Left cardiac atrium (tissue), 4 donors: Measurements from ENCODE around the gene SYNE3. TPM values are rescaled to one million over a fixed set of nuclear protein-coding genes. Genes with fewer than 3 reads are reported as not detected.

Experiments
- ATAC-seq, 2 donors: fragments of 200-7000 bp; cut with Tn5 transposase; one replicate each; pipeline ENCODE4 v1.9.1; 2020; ENCODE audit warnings: mild to moderate bottlenecking in 2 of 2, moderate library complexity in 2 of 2
- DNase-seq: peaks from one replicate; pipeline ENCODE4 v3.0.0-alpha.2; 2020
- intact Hi-C, 2 donors: fragments of 100-400 bp; cut with DNase I; formaldehyde crosslinking; loops; one replicate each; pipeline versions ENCODE4 v1.14.1 to v1.15.1; 2022 to 2023
- total RNA-seq, 2 donors: library from RNA; stranded (reverse); fragmentation: NEBNext Ultra II Directional; extraction: Animal tissue kit (Norgen Biotek cat#: 25700); gene quantifications; one replicate each; pipeline ENCODE4 v1.2.1, GENCODE V29; 2021
- donor health status: DM: no; HTN: yes; CAD: no.
- donor health status: DM: no; HTN: yes; CAD: no; lungs with severe emphysema.
- donor health status: DM: yes; HTN: yes; CAD: no.
- donor health status: Dilated cardiomyopathy.

The SYNE3 gene
- total RNA-seq, 2 donors from 2014 or later = 24.6 to 34.3 TPM

GRCh38 chr14:95527387-95528002, 11.0 kb upstream of the SYNE3 start:
- DNase-seq = peak; percentile 71
- peak; percentile 67 to 72 for ATAC-seq
- intact Hi-C loops = loop anchor here (1.0 to 5.0 kb wide), 2 partner anchors 85 kb away; no protein-coding TSS in a partner anchor

- ATAC-seq (peak; percentile 28 to 60), DNase-seq (peak; percentile 51)
These were observed 10.3 kb upstream of the SYNE3 start for GRCh38 chr14:95526483-95527386.

GRCh38 chr14:95525999-95526398, 9.5 kb upstream of the SYNE3 start:
- peak in 1 of 2 donors; percentile 36 for ATAC-seq
- intact Hi-C loops = loop anchor here in 1 of 2 donors (5.0 kb wide), 1 partner anchor 84 kb away; no protein-coding TSS in a partner anchor
- no peak for DNase-seq

More at GRCh38 chr14:95526483-95527386, 10.3 kb upstream of the SYNE3 start:
- intact Hi-C loops = loop anchor here (1.0 to 5.0 kb wide), 2 partner anchors 84 kb away; no protein-coding TSS in a partner anchor

- ATAC-seq (no peak), DNase-seq (no peak)
- intact Hi-C loops = loop anchor here in 1 of 2 donors (5.0 kb wide), 1 partner anchor 83 kb away; no protein-coding TSS in a partner anchor
These were observed 8.5 kb upstream of the SYNE3 start for GRCh38 chr14:95524706-95525512.

GRCh38 chr14:95523815-95524448, 7.5 kb upstream of the SYNE3 start:
- no peak for DNase-seq
- intact Hi-C loops = no loop called here
- peak in 1 of 2 donors; percentile 9 for ATAC-seq

GRCh38 chr14:95523051-95523814, 6.8 kb upstream of the SYNE3 start:
- ATAC-seq (no peak), DNase-seq (no peak)
- intact Hi-C loops = no loop called here

GRCh38 chr14:95522556-95522955, 6.1 kb upstream of the SYNE3 start:
- intact Hi-C loops = no loop called here
- DNase-seq = no peak
- ATAC-seq = no peak

GRCh38 chr14:95522116-95522515, 5.7 kb upstream of the SYNE3 start:
- ATAC-seq (no peak), DNase-seq (no peak)
- intact Hi-C loops = no loop called here

GRCh38 chr14:95521001-95521400, 4.6 kb upstream of the SYNE3 start:
- DNase-seq (no peak), ATAC-seq (no peak)
- intact Hi-C loops = no loop called here

GRCh38 chr14:95520346-95520745, 3.9 kb upstream of the SYNE3 start:
- no peak for ATAC-seq
- intact Hi-C loops = no loop called here

GRCh38 chr14:95519699-95520098, 3.2 kb upstream of the SYNE3 start:
- intact Hi-C loops = loop anchor here in 1 of 2 donors (5.0 kb wide), 1 partner anchor 37 kb away; no protein-coding TSS in a partner anchor
- DNase-seq (peak; percentile 87), ATAC-seq (peak in 1 of 2 donors; percentile 18)

More at GRCh38 chr14:95520346-95520745, 3.9 kb upstream of the SYNE3 start:
- no peak for DNase-seq

- ATAC-seq (peak in 1 of 2 donors; percentile 4), DNase-seq (no peak)
- intact Hi-C loops = loop anchor here in 1 of 2 donors (5.0 kb wide), 1 partner anchor 36 kb away; no protein-coding TSS in a partner anchor
These were observed 1.7 kb upstream of the SYNE3 start for GRCh38 chr14:95518045-95518751.

- ATAC-seq = peak; percentile 78 to 79
- intact Hi-C loops = loop anchor here in 1 of 2 donors (5.0 kb wide), 1 partner anchor 34 kb away; no protein-coding TSS in a partner anchor
- DNase-seq = peak; percentile 79
These were observed 576 bp downstream of the SYNE3 start for GRCh38 chr14:95515596-95516552.

- ATAC-seq (peak; percentile 7 to 41), DNase-seq (peak; percentile 68)
- intact Hi-C loops = loop anchor here in 1 of 2 donors (5.0 kb wide), 1 partner anchor 33 kb away; no protein-coding TSS in a partner anchor
These were observed 1.4 kb downstream of the SYNE3 start for GRCh38 chr14:95515080-95515489.

- DNase-seq (no peak), ATAC-seq (no peak)
- intact Hi-C loops = loop anchor here in 1 of 2 donors (5.0 kb wide), 1 partner anchor 32 kb away; no protein-coding TSS in a partner anchor
These were observed 2.0 kb downstream of the SYNE3 start for GRCh38 chr14:95514131-95515079.
